Endothelial cell of umbilical vein (primary cell): Measurements from ENCODE around the gene NCF4.

Experiments used
- EZH2 ChIP-seq: IDR thresholded peaks from 2 replicates; pipeline ENCODE4 v1.6.1; 2012; ENCODE audit warnings: borderline replicate concordance, low read depth, mild to moderate bottlenecking, moderate library complexity, low read length, inconsistent platforms; ENCODE audit not compliant: severe bottlenecking
- FOS ChIP-seq: IDR thresholded peaks from 2 replicates; pipeline ENCODE4 v1.6.1; 2011; ENCODE audit warnings: mild to moderate bottlenecking, low read length, moderate library complexity, borderline replicate concordance; ENCODE audit not compliant: insufficient read depth
- POLR2A ChIP-seq: IDR thresholded peaks from 2 replicates; pipeline ENCODE4 v1.6.1; 2012; ENCODE audit warnings: low read depth, mild to moderate bottlenecking, control low read depth, low read length
- TF ChIP-seq, protein P1 (sequence below), 2 donors: IDR thresholded peaks; 1 replicate in 1 of 2; 2 replicates in 1 of 2; pipeline ENCODE4 v1.5.1; 2011; ENCODE audit warnings: low read length in 2 of 2, mild to moderate bottlenecking in 2 of 2, moderate library complexity in 2 of 2, control low read depth in 1 of 2, inconsistent platforms in 1 of 2, low read depth in 1 of 2; ENCODE audit not compliant: insufficient read depth in 1 of 2; ENCODE audit errors: extremely low read depth in 1 of 2

DNA sequence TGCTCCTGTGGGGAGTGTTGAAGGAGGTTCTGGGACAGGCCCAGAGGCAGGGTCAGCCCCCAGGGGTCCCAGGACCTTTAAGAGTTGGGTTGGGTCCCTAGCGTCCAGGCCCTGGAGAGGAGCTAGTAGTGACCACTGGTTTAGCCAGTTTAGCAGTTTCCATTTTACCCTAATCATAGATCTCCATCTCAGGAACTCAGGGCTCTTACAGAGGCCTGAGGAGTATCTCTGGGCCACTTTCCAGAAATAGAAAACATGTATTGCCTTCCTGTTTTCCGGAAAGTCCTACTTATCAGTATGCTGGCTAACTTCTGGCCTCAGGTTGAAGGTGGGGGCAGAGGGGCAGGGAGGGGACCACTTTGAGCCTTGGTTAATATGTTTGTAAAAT, 13.5 kb downstream of the NCF4 start:
- TF ChIP-seq POLR2A (no peak), EZH2 (no peak), FOS (no peak)
- TF ChIP-seq, protein P1, sequence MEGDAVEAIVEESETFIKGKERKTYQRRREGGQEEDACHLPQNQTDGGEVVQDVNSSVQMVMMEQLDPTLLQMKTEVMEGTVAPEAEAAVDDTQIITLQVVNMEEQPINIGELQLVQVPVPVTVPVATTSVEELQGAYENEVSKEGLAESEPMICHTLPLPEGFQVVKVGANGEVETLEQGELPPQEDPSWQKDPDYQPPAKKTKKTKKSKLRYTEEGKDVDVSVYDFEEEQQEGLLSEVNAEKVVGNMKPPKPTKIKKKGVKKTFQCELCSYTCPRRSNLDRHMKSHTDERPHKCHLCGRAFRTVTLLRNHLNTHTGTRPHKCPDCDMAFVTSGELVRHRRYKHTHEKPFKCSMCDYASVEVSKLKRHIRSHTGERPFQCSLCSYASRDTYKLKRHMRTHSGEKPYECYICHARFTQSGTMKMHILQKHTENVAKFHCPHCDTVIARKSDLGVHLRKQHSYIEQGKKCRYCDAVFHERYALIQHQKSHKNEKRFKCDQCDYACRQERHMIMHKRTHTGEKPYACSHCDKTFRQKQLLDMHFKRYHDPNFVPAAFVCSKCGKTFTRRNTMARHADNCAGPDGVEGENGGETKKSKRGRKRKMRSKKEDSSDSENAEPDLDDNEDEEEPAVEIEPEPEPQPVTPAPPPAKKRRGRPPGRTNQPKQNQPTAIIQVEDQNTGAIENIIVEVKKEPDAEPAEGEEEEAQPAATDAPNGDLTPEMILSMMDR (IDR thresholded peaks at IDR 0.05; ENCODE audit: extremely low read depth in 1 of 2, insufficient read depth in 1 of 2, low read depth in 1 of 2, low read length in 2 of 2), result no peak
